HCT116 (cell line): ENCODE measurements around the gene LRRTM4.

Source experiments
- EZH2 ChIP-seq: fragments of 200-600 bp; sonication (generic); IDR thresholded peaks from 2 replicates; pipeline ENCODE4 v1.6.1; 2017; ENCODE audit warnings: antibody characterized with exemption, mixed run types
- POLR2A ChIP-seq: IDR thresholded peaks from 2 replicates; pipeline ENCODE4 v1.7.0; 2011; ENCODE audit warnings: borderline replicate concordance; ENCODE audit not compliant: insufficient read depth, insufficient read length; ENCODE audit errors: extremely low read depth
- TF ChIP-seq, protein P1 (sequence below), 3 experiments: fragments of 200-600 bp in 1 of 3; sonication (generic) in 1 of 3; IDR thresholded peaks in 2 of 3; conservative IDR thresholded peaks in 1 of 3; 2 replicates each; pipeline ENCODE4 v1.5.1; 2012 to 2017; ENCODE audit warnings: low read depth in 2 of 3, low read length in 2 of 3, antibody characterized with exemption in 1 of 3, borderline replicate concordance in 1 of 3, control low read depth in 1 of 3, mild to moderate bottlenecking in 1 of 3, mixed read lengths in 1 of 3, mixed run types in 1 of 3, moderate library complexity in 1 of 3; ENCODE audit not compliant: insufficient read depth in 1 of 3
- TF ChIP-seq, protein P2 (sequence below): IDR thresholded peaks from 2 replicates; pipeline ENCODE4 v1.6.1; 2012

DNA sequence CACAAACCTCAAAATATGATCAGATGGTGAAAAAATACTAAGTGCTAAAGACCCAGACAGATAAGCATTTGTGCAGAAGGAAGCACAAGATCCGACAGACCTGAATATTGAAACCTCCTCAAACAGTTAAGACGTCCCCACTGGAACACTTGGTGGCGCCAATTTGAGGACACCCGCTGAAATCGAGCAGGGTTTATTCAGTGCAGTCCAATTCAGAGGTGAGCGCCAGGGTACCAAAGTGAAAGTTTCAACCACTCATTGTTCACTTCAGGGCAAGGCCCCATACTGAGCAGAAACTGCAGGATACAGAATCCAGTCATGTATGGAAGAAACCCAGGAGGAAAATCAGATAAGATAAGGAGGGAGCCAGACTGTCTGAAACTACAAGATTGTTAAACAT, 417.6 kb downstream of the LRRTM4 start:
- TF ChIP-seq POLR2A (no peak), EZH2 (no peak)
- TF ChIP-seq, protein P1, sequence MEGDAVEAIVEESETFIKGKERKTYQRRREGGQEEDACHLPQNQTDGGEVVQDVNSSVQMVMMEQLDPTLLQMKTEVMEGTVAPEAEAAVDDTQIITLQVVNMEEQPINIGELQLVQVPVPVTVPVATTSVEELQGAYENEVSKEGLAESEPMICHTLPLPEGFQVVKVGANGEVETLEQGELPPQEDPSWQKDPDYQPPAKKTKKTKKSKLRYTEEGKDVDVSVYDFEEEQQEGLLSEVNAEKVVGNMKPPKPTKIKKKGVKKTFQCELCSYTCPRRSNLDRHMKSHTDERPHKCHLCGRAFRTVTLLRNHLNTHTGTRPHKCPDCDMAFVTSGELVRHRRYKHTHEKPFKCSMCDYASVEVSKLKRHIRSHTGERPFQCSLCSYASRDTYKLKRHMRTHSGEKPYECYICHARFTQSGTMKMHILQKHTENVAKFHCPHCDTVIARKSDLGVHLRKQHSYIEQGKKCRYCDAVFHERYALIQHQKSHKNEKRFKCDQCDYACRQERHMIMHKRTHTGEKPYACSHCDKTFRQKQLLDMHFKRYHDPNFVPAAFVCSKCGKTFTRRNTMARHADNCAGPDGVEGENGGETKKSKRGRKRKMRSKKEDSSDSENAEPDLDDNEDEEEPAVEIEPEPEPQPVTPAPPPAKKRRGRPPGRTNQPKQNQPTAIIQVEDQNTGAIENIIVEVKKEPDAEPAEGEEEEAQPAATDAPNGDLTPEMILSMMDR (IDR thresholded peaks at IDR 0.05 in 2 of 3, conservative IDR thresholded peaks at IDR 0.05 in 1 of 3; ENCODE audit: borderline replicate concordance in 1 of 3, insufficient read depth in 1 of 3, low read depth in 2 of 3, low read length in 2 of 3): no peak
- TF ChIP-seq, protein P2, sequence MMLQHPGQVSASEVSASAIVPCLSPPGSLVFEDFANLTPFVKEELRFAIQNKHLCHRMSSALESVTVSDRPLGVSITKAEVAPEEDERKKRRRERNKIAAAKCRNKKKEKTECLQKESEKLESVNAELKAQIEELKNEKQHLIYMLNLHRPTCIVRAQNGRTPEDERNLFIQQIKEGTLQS: no peak
